CD14-positive monocyte (primary cell): ENCODE data around the gene SAMD14. TPM values are rescaled to one million over a fixed set of nuclear protein-coding genes. Genes with fewer than 3 reads are reported as not detected.

Experiments used
- DNase-seq, 3 donors: peaks; one replicate each; pipeline ENCODE4 v3.0.0-alpha.2; 2011 to 2022
- H2AFZ ChIP-seq: 2 replicates; pipeline ENCODE4 v1.6.0; 2012; ENCODE audit warnings: mild to moderate bottlenecking, low read depth, low read length, inconsistent platforms; ENCODE audit not compliant: insufficient read depth, poor library complexity, severe bottlenecking
- H3K27ac ChIP-seq, 2 donors: 1 replicate in 1 of 2; 2 replicates in 1 of 2; pipeline ENCODE4 v1.5.1; 2012 to 2013; ENCODE audit warnings: low read length in 2 of 2, control low read depth in 1 of 2, inconsistent platforms in 1 of 2, low read depth in 1 of 2, mild to moderate bottlenecking in 1 of 2
- H3K27me3 ChIP-seq, 2 donors: one replicate each; pipeline versions ENCODE4 v1.6.0 to v1.6.1; 2011 to 2013; ENCODE audit warnings: low read length in 2 of 2; ENCODE audit not compliant: control insufficient read depth in 2 of 2, insufficient read depth in 2 of 2
- H3K36me3 ChIP-seq, 2 donors: replicated peaks in 1 of 2; 1 replicate in 1 of 2; 2 replicates in 1 of 2; pipeline versions ENCODE4 v1.5.1 to v1.6.1; 2012 to 2013; ENCODE audit warnings: low read length in 2 of 2, control low read depth in 1 of 2, inconsistent platforms in 1 of 2, mild to moderate bottlenecking in 1 of 2; ENCODE audit not compliant: insufficient read depth in 2 of 2, control insufficient read depth in 1 of 2
- H3K4me1 ChIP-seq, 2 donors: 1 replicate in 1 of 2; 2 replicates in 1 of 2; pipeline versions ENCODE4 v1.5.1 to v1.6.1; 2012 to 2013; ENCODE audit warnings: low read length in 2 of 2, control low read depth in 1 of 2, inconsistent platforms in 1 of 2, mild to moderate bottlenecking in 1 of 2, moderate library complexity in 1 of 2; ENCODE audit not compliant: insufficient read depth in 2 of 2, control insufficient read depth in 1 of 2
- H3K4me2 ChIP-seq: replicated peaks from 2 replicates; pipeline ENCODE3; 2012; ENCODE audit warnings: low read length, moderate library complexity, mild to moderate bottlenecking; ENCODE audit not compliant: poor library complexity, severe bottlenecking; ENCODE audit errors: extremely low read depth
- H3K4me3 ChIP-seq, 3 experiments: fragments of 200-600 bp in 1 of 3; sonication (generic) in 1 of 3; replicated peaks in 1 of 3; 1 replicate in 2 of 3; 2 replicates in 1 of 3; pipeline ENCODE4 v1.5.1; 2011 to 2013; ENCODE audit warnings: low read length in 3 of 3, mild to moderate bottlenecking in 3 of 3, control low read depth in 2 of 3, low read depth in 2 of 3, inconsistent platforms in 1 of 3, moderate library complexity in 1 of 3
- H3K79me2 ChIP-seq: 2 replicates; pipeline ENCODE4 v1.6.0; 2012; ENCODE audit warnings: mild to moderate bottlenecking, control low read depth, inconsistent platforms, low read length, moderate library complexity; ENCODE audit not compliant: insufficient read depth
- H3K9ac ChIP-seq: 2 replicates; pipeline ENCODE4 v1.6.0; 2017; ENCODE audit warnings: low read length, mild to moderate bottlenecking; ENCODE audit not compliant: insufficient read depth, poor library complexity, severe bottlenecking
- H3K9me3 ChIP-seq, 2 donors: replicated peaks in 1 of 2; 1 replicate in 1 of 2; 2 replicates in 1 of 2; pipeline versions ENCODE4 v1.5.1 to v1.6.1; 2012 to 2013; ENCODE audit warnings: low read length in 2 of 2, control low read depth in 1 of 2; ENCODE audit not compliant: control insufficient read depth in 1 of 2, insufficient read depth in 1 of 2
- H4K20me1 ChIP-seq: 2 replicates; pipeline ENCODE4 v1.6.0; 2012; ENCODE audit warnings: mild to moderate bottlenecking, low read length, control low read depth, moderate library complexity; ENCODE audit not compliant: insufficient read depth
- H3K27ac Mint-ChIP-seq, 7 donors: one replicate each; pipeline ENCODE4 v1.8.0; 2020; ENCODE audit warnings: mild to moderate bottlenecking in 7 of 7, mixed read lengths in 7 of 7, moderate library complexity in 6 of 7, inconsistent platforms in 2 of 7
- H3K27me3 Mint-ChIP-seq, 3 donors: one replicate each; pipeline ENCODE4 v1.8.0; 2021 to 2022; ENCODE audit warnings: low read depth in 3 of 3, mild to moderate bottlenecking in 3 of 3, mixed read lengths in 3 of 3, moderate library complexity in 3 of 3, inconsistent platforms in 1 of 3
- H3K36me3 Mint-ChIP-seq, 2 donors: one replicate each; pipeline ENCODE4 v1.8.0; 2020; ENCODE audit warnings: mixed read lengths in 2 of 2, inconsistent platforms in 1 of 2, mild to moderate bottlenecking in 1 of 2
- H3K4me1 Mint-ChIP-seq: one replicate; pipeline ENCODE4 v1.8.0; 2020; ENCODE audit warnings: mild to moderate bottlenecking, mixed read lengths
- H3K4me3 Mint-ChIP-seq, 2 donors: one replicate each; pipeline ENCODE4 v1.8.0; 2020; ENCODE audit warnings: mild to moderate bottlenecking in 2 of 2, mixed read lengths in 2 of 2, moderate library complexity in 1 of 2
- H3K9me3 Mint-ChIP-seq, 7 donors: one replicate each; pipeline ENCODE4 v1.8.0; 2020 to 2022; ENCODE audit warnings: mixed read lengths in 7 of 7, mild to moderate bottlenecking in 6 of 7, moderate library complexity in 6 of 7, inconsistent platforms in 2 of 7
- WGBS: methylation state at CpG from one replicate; pipeline ENCODE4 v1.1.5; 2013; ENCODE audit warnings: missing lambda C conversion rate; ENCODE audit not compliant: insufficient coverage; 5-methylcytosine and 5-hydroxymethylcytosine counted together
- intact Hi-C, 2 donors: fragments of 100-400 bp; cut with micrococcal nuclease; formaldehyde crosslinking; loops; one replicate each; pipeline versions ENCODE4 v1.15.0 to v1.15.1; 2023
- polyA plus RNA-seq, 3 donors: library from polyadenylated mRNA; depleted of rRNA in 1 of 3; unstranded in 2 of 3; stranded (reverse) in 1 of 3; fragments of 300-500 nt in 2 of 3; fragments of >200 nt in 1 of 3; fragmentation: Illumina TruSeq in 2 of 3; gene quantifications; 1 replicate in 2 of 3; 2 replicates in 1 of 3; pipeline ENCODE4 v1.2.3, GENCODE V29; 2012 to 2021
- TF ChIP-seq, protein P1 (sequence below): fragments of 200-600 bp; IDR thresholded peaks from one replicate; pipeline ENCODE4 v1.8.0; 2022; ENCODE audit warnings: antibody characterized with exemption, mild to moderate bottlenecking

Gene SAMD14
- polyA plus RNA-seq, 3 donors = 0.09 TPM; not detected in 2

DNA sequence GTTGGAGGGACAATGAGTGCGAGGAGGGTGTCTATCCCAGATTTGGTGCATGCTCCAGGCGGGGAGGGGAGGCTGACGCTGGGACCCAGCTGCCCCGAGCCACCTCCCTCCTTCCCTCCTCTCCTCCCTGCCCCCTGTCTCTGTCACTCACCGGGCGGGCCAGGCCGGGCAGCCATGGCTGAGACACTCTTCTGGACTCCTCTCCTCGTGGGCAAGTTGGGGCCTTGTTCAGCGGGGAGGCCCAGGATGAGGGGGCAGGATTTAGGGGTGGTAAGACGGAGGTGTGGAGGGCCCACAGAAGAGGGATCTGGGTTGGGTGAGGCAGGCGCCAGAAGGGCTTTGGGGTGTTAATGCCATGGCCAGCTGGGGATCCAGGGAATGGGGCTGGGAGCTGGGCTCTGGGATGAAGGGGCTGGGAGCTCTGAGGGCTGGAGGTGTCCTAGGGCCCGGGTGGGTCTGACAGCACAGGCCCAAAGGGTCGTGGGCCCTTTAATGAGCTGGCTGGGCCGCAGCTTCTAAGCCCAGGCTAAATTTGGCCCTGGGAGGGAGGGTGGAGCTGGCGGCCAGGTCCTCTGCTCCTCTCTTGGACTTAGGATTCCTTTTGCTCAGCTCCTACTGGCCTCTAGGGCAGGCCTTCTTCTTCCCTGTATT is 36.0 kb upstream of the SAMD14 start, which contains the start of gene SGCA:
Gene SGCA, plus strand, starts transcription at position 139 of the 651 bp plus-strand sequence. Its CDS starts 36 bp downstream, at position 175.
- Histone ChIP-seq H3K36me3 (no peaks in the 10 kb centered on the region), H3K27me3 (peaks cover under 1 to 5% of the 10 kb centered on the region in 2 donors), H3K9me3 (no peaks in the 10 kb centered on the region), H3K9ac (no peak within 1 kb of the TSS), H2AFZ (no peak within 1 kb of the TSS), H3K79me2 (no peaks in the 10 kb centered on the region), H4K20me1 (peaks cover 4% of the 10 kb centered on the region), H3K4me2 (no peak within 1 kb of the TSS), H3K4me3 (no peak within 1 kb of the TSS), H3K27ac (no peak within 1 kb of the TSS), H3K4me1 (peaks cover 17 to 24% of the 10 kb centered on the region in 2 donors)
- peak within 1 kb of the TSS in 2 of 7 donors; percentile 26 to 58 for H3K27ac Mint-ChIP-seq
- H3K9me3 Mint-ChIP-seq = peaks cover 0 to 4% (median 0%) of the 10 kb centered on the region in 7 donors
- no peak within 1 kb of the TSS for H3K4me3 Mint-ChIP-seq
- H3K4me1 Mint-ChIP-seq = peaks cover 30% of the 10 kb centered on the region
- intact Hi-C loops = no loop called here
- no peaks in the 10 kb centered on the region for H3K36me3 Mint-ChIP-seq
- 68% methylated on average over 9 of the region's 15 CpGs for WGBS
- H3K27me3 Mint-ChIP-seq = peaks cover 7 to 30% (median 11%) of the 10 kb centered on the region in 3 donors
- no peak for DNase-seq
- TF ChIP-seq, protein P1, sequence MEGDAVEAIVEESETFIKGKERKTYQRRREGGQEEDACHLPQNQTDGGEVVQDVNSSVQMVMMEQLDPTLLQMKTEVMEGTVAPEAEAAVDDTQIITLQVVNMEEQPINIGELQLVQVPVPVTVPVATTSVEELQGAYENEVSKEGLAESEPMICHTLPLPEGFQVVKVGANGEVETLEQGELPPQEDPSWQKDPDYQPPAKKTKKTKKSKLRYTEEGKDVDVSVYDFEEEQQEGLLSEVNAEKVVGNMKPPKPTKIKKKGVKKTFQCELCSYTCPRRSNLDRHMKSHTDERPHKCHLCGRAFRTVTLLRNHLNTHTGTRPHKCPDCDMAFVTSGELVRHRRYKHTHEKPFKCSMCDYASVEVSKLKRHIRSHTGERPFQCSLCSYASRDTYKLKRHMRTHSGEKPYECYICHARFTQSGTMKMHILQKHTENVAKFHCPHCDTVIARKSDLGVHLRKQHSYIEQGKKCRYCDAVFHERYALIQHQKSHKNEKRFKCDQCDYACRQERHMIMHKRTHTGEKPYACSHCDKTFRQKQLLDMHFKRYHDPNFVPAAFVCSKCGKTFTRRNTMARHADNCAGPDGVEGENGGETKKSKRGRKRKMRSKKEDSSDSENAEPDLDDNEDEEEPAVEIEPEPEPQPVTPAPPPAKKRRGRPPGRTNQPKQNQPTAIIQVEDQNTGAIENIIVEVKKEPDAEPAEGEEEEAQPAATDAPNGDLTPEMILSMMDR = no peak

DNA sequence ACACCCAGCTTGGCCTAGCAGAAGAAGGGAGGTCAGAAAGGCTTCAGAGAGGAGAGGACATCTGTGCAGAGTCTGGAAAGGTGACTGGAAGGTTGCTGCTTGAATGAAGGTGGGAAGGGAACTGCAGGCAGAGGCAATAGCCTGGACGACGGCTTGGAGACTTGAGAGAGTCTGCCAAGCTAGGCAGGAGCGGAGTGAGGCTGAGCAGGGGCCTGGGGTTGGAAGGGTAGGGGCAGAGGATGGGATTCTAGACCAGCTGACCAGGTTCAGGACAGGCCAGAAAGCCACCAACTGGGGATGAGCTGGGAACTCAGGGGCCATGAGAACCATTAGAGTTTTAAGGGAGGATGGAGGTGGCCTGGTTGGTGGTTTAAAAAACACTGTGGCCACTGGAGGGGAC is 35.5 kb upstream of the SAMD14 start:
- 100% methylated on average over 3 of the region's 3 CpGs for WGBS
- peaks cover 4% of the 10 kb centered on the region for H4K20me1 ChIP-seq
- H3K9ac ChIP-seq = no peak overlapping the region

More for the DNA sequence above, 35.5 kb upstream of the SAMD14 start:
- Mint-ChIP-seq H3K4me3 (no peak overlapping the region), H3K9me3 (peaks cover 0 to 4% (median 0%) of the 10 kb centered on the region in 7 donors), H3K4me1 (peaks cover 34% of the 10 kb centered on the region), H3K27ac (no peak overlapping the region), H3K36me3 (no peaks in the 10 kb centered on the region), H3K27me3 (peaks cover 11 to 35% (median 16%) of the 10 kb centered on the region in 3 donors)
- Histone ChIP-seq H3K4me3 (no peak overlapping the region), H3K9me3 (no peaks in the 10 kb centered on the region), H3K27ac (no peak overlapping the region), H3K36me3 (no peaks in the 10 kb centered on the region), H3K27me3 (peaks cover 4 to 9% of the 10 kb centered on the region in 2 donors), H3K79me2 (no peaks in the 10 kb centered on the region), H3K4me2 (no peak overlapping the region), H2AFZ (no peak overlapping the region), H3K4me1 (peaks cover 20 to 28% of the 10 kb centered on the region in 2 donors)
- DNase-seq = no peak
- TF ChIP-seq, protein P1 = no peak
- intact Hi-C loops = no loop called here
